ENCODE measurements around the gene HCAR1.
"Not testable (repeated sequence)": the region's sequence is repeated elsewhere in the genome, so short reads cannot be mapped to it uniquely, and the experiment has no call there.

Gene HCAR1

GRCh38 chr12:122730215-122731014, at the start of gene HCAR1:
Gene HCAR1 (minus strand): TSS chr12:122730844. CDS start chr12:122730339, 505 bp downstream.
- no peak for DNase-seq

- no peak for DNase-seq
Observed at GRCh38 chr12:122757568-122757967, 26.9 kb upstream of the HCAR1 start.

- DNase-seq: no peak
Observed at GRCh38 chr12:122754790-122755189, 24.1 kb upstream of the HCAR1 start.

- no peak for DNase-seq
Observed at GRCh38 chr12:122753319-122753650, 22.6 kb upstream of the HCAR1 start.

- DNase-seq: peak; percentile 98
Observed at GRCh38 chr12:122752464-122753318, 22.0 kb upstream of the HCAR1 start, which contains the start of gene DENR. Gene DENR (plus strand): TSS chr12:122752824. CDS start chr12:122753702, 878 bp downstream.

- not testable (repeated sequence) for DNase-seq
Observed at GRCh38 chr12:122750781-122751515, 20.3 kb upstream of the HCAR1 start.

GRCh38 chr12:122749569-122750332, 19.1 kb upstream of the HCAR1 start:
- no peak for DNase-seq

GRCh38 chr12:122747224-122748135, 16.8 kb upstream of the HCAR1 start:
- DNase-seq: no peak

GRCh38 chr12:122743895-122744525, 13.4 kb upstream of the HCAR1 start:
- peak; percentile 62 for DNase-seq

GRCh38 chr12:122740351-122740750, 9.7 kb upstream of the HCAR1 start:
- DNase-seq: no peak

GRCh38 chr12:122738571-122738970, 7.9 kb upstream of the HCAR1 start:
- DNase-seq: no peak

GRCh38 chr12:122732611-122733010, 2.0 kb upstream of the HCAR1 start:
- no peak for DNase-seq

GRCh38 chr12:122732170-122732569, 1.5 kb upstream of the HCAR1 start:
- DNase-seq: no peak

GRCh38 chr12:122729583-122730214, 945 bp downstream of the HCAR1 start:
- DNase-seq: no peak

- DNase-seq: no peak
Observed at GRCh38 chr12:122726080-122726558, 4.5 kb downstream of the HCAR1 start.

GRCh38 chr12:122725452-122726079, 5.1 kb downstream of the HCAR1 start:
- DNase-seq: no peak

GRCh38 chr12:122724641-122725243, 5.9 kb downstream of the HCAR1 start:
- DNase-seq: no peak

GRCh38 chr12:122722387-122722786, 8.3 kb downstream of the HCAR1 start:
- no peak for DNase-seq

GRCh38 chr12:122721057-122721545, 9.5 kb downstream of the HCAR1 start:
- no peak for DNase-seq

All from CD4-positive, alpha-beta T cell treated with Interleukin-15 for 1 hour (primary cell).